IPS DF 6.9 (cell line): ENCODE results near the gene MYO3B.

Experiments
- DNase-seq: peaks from one replicate; pipeline ENCODE4 v3.0.0-alpha.2; 2013; ENCODE audit warnings: low read depth, low spot score
- H3K27ac ChIP-seq: one replicate; pipeline ENCODE4 v1.5.1; 2013; ENCODE audit warnings: low read length, control low read depth
- H3K27me3 ChIP-seq: 2 replicates; pipeline ENCODE4 v1.6.1; 2013; ENCODE audit warnings: mild to moderate bottlenecking, low read length; ENCODE audit not compliant: control insufficient read depth, insufficient read depth
- H3K36me3 ChIP-seq: 2 replicates; pipeline ENCODE4 v1.6.1; 2013; ENCODE audit warnings: low read length; ENCODE audit not compliant: control insufficient read depth, insufficient read depth
- H3K4me1 ChIP-seq: 2 replicates; pipeline ENCODE4 v1.6.1; 2013; ENCODE audit warnings: low read length; ENCODE audit not compliant: control insufficient read depth, insufficient read depth
- H3K4me3 ChIP-seq: 2 replicates; pipeline ENCODE4 v1.5.1; 2013; ENCODE audit warnings: mild to moderate bottlenecking, low read length
- H3K9me3 ChIP-seq: 2 replicates; pipeline ENCODE4 v1.6.1; 2013; ENCODE audit warnings: low read length, inconsistent platforms; ENCODE audit not compliant: control insufficient read depth, insufficient read depth
- WGBS: extraction: QIAGEN DNeasy Blood & Tissue Kit; methylation state at CpG from one replicate; pipeline ENCODE4 v1.1.7; 2013; ENCODE audit warnings: mixed read lengths, missing lambda C conversion rate; ENCODE audit not compliant: insufficient read length, insufficient coverage; 5-methylcytosine and 5-hydroxymethylcytosine counted together

Gene MYO3B

GRCh38 chr2:170218931-170219330 is 41.0 kb downstream of the MYO3B start:
- Histone ChIP-seq H3K27me3 (no peaks in the 10 kb centered on the region), H3K4me3 (no peak overlapping the region), H3K27ac (no peak overlapping the region), H3K4me1 (peaks cover 3% of the 10 kb centered on the region), H3K9me3 (no peaks in the 10 kb centered on the region), H3K36me3 (no peaks in the 10 kb centered on the region)
- no peak for DNase-seq
- no CpG with 5 or more reads among the region's 1 CpG for WGBS

- no peak for DNase-seq
- Histone ChIP-seq H3K27ac (no peak overlapping the region), H3K27me3 (no peaks in the 10 kb centered on the region), H3K36me3 (no peaks in the 10 kb centered on the region), H3K9me3 (no peaks in the 10 kb centered on the region), H3K4me1 (peaks cover 3% of the 10 kb centered on the region), H3K4me3 (no peak overlapping the region)
- no CpG with 5 or more reads among the region's 6 CpGs for WGBS
Measured at GRCh38 chr2:170221317-170222288, 43.7 kb downstream of the MYO3B start.

GRCh38 chr2:170222298-170222697 is 44.4 kb downstream of the MYO3B start:
- no CpG with 5 or more reads among the region's 5 CpGs for WGBS
- no peak for DNase-seq
- H3K27ac ChIP-seq = no peak overlapping the region
- no peaks in the 10 kb centered on the region for H3K27me3 ChIP-seq
- no peaks in the 10 kb centered on the region for H3K9me3 ChIP-seq
- no peaks in the 10 kb centered on the region for H3K36me3 ChIP-seq
- H3K4me3 ChIP-seq = no peak overlapping the region
- peaks cover 3% of the 10 kb centered on the region for H3K4me1 ChIP-seq

- H3K27ac ChIP-seq = no peak overlapping the region
- peaks cover 3% of the 10 kb centered on the region for H3K4me1 ChIP-seq
- H3K9me3 ChIP-seq = no peaks in the 10 kb centered on the region
- no peaks in the 10 kb centered on the region for H3K27me3 ChIP-seq
- no peak for DNase-seq
- WGBS = no CpG with 5 or more reads among the region's 2 CpGs
- no peak overlapping the region for H3K4me3 ChIP-seq
- no peaks in the 10 kb centered on the region for H3K36me3 ChIP-seq
Measured at GRCh38 chr2:170222842-170223241, 44.9 kb downstream of the MYO3B start.

GRCh38 chr2:170224692-170225294 is 46.8 kb downstream of the MYO3B start:
- WGBS = no CpG with 5 or more reads among the region's 7 CpGs
- H3K4me3 ChIP-seq = no peak overlapping the region
- no peaks in the 10 kb centered on the region for H3K27me3 ChIP-seq
- peaks cover 3% of the 10 kb centered on the region for H3K4me1 ChIP-seq
- H3K27ac ChIP-seq = no peak overlapping the region
- H3K36me3 ChIP-seq = no peaks in the 10 kb centered on the region
- DNase-seq = no peak
- no peaks in the 10 kb centered on the region for H3K9me3 ChIP-seq

GRCh38 chr2:170226216-170226615 is 48.3 kb downstream of the MYO3B start:
- Histone ChIP-seq H3K4me1 (peaks cover 3% of the 10 kb centered on the region), H3K9me3 (no peaks in the 10 kb centered on the region), H3K27ac (no peak overlapping the region), H3K36me3 (no peaks in the 10 kb centered on the region), H3K27me3 (no peaks in the 10 kb centered on the region), H3K4me3 (no peak overlapping the region)
- no CpG with 5 or more reads among the region's 4 CpGs for WGBS
- DNase-seq = no peak

GRCh38 chr2:170227507-170227947 is 49.6 kb downstream of the MYO3B start:
- Histone ChIP-seq H3K4me3 (no peak overlapping the region), H3K4me1 (no peaks in the 10 kb centered on the region), H3K27me3 (no peaks in the 10 kb centered on the region), H3K9me3 (no peaks in the 10 kb centered on the region), H3K27ac (no peak overlapping the region), H3K36me3 (no peaks in the 10 kb centered on the region)
- no CpG with 5 or more reads among the region's 4 CpGs for WGBS
- DNase-seq = no peak

- Histone ChIP-seq H3K27ac (no peak overlapping the region), H3K27me3 (no peaks in the 10 kb centered on the region), H3K4me3 (no peak overlapping the region), H3K4me1 (no peaks in the 10 kb centered on the region), H3K9me3 (no peaks in the 10 kb centered on the region), H3K36me3 (no peaks in the 10 kb centered on the region)
- no peak for DNase-seq
- no CpG with 5 or more reads among the region's 4 CpGs for WGBS
Measured at GRCh38 chr2:170227951-170228350, 50.0 kb downstream of the MYO3B start.

- H3K4me1 ChIP-seq = no peaks in the 10 kb centered on the region
- no peaks in the 10 kb centered on the region for H3K27me3 ChIP-seq
- no peak for DNase-seq
- no peaks in the 10 kb centered on the region for H3K9me3 ChIP-seq
- no peak overlapping the region for H3K27ac ChIP-seq
- H3K36me3 ChIP-seq = no peaks in the 10 kb centered on the region
- no peak overlapping the region for H3K4me3 ChIP-seq
- WGBS = no CpG with 5 or more reads among the region's 3 CpGs
Measured at GRCh38 chr2:170228429-170228828, 50.5 kb downstream of the MYO3B start.

GRCh38 chr2:170229125-170229524 is 51.2 kb downstream of the MYO3B start:
- Histone ChIP-seq H3K27me3 (no peaks in the 10 kb centered on the region), H3K27ac (no peak overlapping the region), H3K36me3 (no peaks in the 10 kb centered on the region), H3K4me3 (no peak overlapping the region), H3K9me3 (no peaks in the 10 kb centered on the region), H3K4me1 (no peaks in the 10 kb centered on the region)
- no peak for DNase-seq
